Measurements from ENCODE around the gene MIER2. TPM values are rescaled to one million over a fixed set of nuclear protein-coding genes. Genes with fewer than 3 reads are reported as not detected.

The MIER2 gene
- total RNA-seq, 2 experiments from 2014 or later: 21.2 to 24.6 TPM

DNA sequence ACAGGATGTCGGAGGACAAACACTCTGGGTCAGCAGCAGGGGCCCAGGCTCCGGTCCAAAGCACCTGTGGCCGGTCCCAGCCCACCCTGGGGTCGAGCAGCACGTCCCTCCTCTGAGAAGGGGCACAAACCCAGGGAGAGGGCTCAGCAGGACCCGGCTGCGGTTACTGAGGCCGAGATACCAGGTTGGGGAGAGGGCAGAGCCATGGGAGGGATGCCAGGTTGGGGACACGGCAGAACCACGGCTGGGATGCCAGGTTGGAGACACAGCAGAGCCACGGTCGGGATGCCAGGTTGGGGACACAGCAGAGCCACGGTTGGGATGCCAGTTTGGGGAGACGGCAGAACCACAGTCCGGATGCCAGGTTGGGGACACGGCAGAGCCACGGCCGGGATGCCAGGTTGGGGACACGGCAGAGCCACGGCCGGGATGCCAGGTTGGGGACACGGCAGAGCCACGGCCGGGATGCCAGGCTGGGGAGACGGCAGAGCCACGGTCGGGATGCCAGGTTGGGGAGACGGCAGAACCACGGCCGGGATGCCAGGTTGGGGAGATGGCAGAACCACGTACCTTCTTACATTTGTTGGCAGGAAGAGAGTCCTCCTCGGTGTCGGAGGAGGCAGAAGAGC lies 18.5 kb downstream of the MIER2 start:
- POLR2A ChIA-PET: no interaction called here
- no peak for ATAC-seq
- H3K4me3 Mint-ChIP-seq: no peak overlapping the region
- no peak for DNase-seq
- H3K4me1 Mint-ChIP-seq: no peaks in the 10 kb centered on the region
- peaks cover 5% of the 10 kb centered on the region for H3K9me3 Mint-ChIP-seq (ENCODE audit: low read depth)
- CTCF ChIA-PET: no interaction called here
- intact Hi-C loops (cut with DNase I, micrococcal nuclease): no loop called here
- no peaks in the 10 kb centered on the region for H3K27me3 Mint-ChIP-seq
- no peak overlapping the region for H3K27ac Mint-ChIP-seq
- peaks cover 52% of the 10 kb centered on the region for H3K36me3 Mint-ChIP-seq (ENCODE audit: low read depth)

- ATAC-seq (no peak), DNase-seq (no peak)
- no peak overlapping the region for H3K4me3 Mint-ChIP-seq
- H3K36me3 Mint-ChIP-seq (ENCODE audit: low read depth): peaks cover 50% of the 10 kb centered on the region
- H3K27ac Mint-ChIP-seq: no peak overlapping the region
- H3K9me3 Mint-ChIP-seq (ENCODE audit: low read depth): peaks cover 5% of the 10 kb centered on the region
- CTCF ChIA-PET: interaction anchor here (0.6 kb wide), 1 partner anchor 46 kb away, joined by 3 read pairs; no protein-coding TSS in a partner anchor
- POLR2A ChIA-PET: no interaction called here
- intact Hi-C loops (cut with DNase I, micrococcal nuclease): no loop called here
- H3K4me1 Mint-ChIP-seq: no peaks in the 10 kb centered on the region
- no peaks in the 10 kb centered on the region for H3K27me3 Mint-ChIP-seq
Measured at GRCh38 chr19:325173-325936, 19.2 kb downstream of the MIER2 start.

- POLR2A ChIA-PET: no interaction called here
- CTCF ChIA-PET: interaction anchor here (0.6 kb wide), 1 partner anchor 46 kb away, joined by 3 read pairs; no protein-coding TSS in a partner anchor
- intact Hi-C loops (cut with DNase I, micrococcal nuclease): no loop called here
- Mint-ChIP-seq H3K36me3 (ENCODE audit: low read depth) (peaks cover 47% of the 10 kb centered on the region), H3K9me3 (ENCODE audit: low read depth) (peaks cover 5% of the 10 kb centered on the region), H3K4me3 (no peak overlapping the region), H3K27me3 (no peaks in the 10 kb centered on the region), H3K4me1 (no peaks in the 10 kb centered on the region), H3K27ac (no peak overlapping the region)
- DNase-seq (no peak), ATAC-seq (no peak)
Measured at GRCh38 chr19:324716-325115, 19.9 kb downstream of the MIER2 start.

- H3K27me3 Mint-ChIP-seq: no peaks in the 10 kb centered on the region
- no peak overlapping the region for H3K27ac Mint-ChIP-seq
- POLR2A ChIA-PET: no interaction called here
- CTCF ChIA-PET: no interaction called here
- peaks cover 4% of the 10 kb centered on the region for H3K9me3 Mint-ChIP-seq (ENCODE audit: low read depth)
- no peak overlapping the region for H3K4me3 Mint-ChIP-seq
- ATAC-seq (no peak), DNase-seq (no peak)
- intact Hi-C loops (cut with DNase I, micrococcal nuclease): no loop called here
- no peaks in the 10 kb centered on the region for H3K4me1 Mint-ChIP-seq
- H3K36me3 Mint-ChIP-seq (ENCODE audit: low read depth): peaks cover 40% of the 10 kb centered on the region
Measured at GRCh38 chr19:322616-323015, 22.0 kb downstream of the MIER2 start.

DNA sequence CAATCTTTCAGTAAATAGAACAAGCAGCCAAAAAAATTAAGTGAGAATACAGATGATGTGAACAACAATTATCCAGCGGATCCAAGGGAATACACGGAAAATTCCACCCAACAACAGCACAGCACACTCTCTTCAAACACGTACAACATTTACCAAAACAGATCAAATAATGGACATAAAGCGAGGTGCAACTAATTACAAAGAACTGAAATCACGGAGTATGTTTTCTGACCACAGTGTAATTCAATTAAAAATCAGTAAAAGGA lies 26.2 kb downstream of the MIER2 start:
- no peaks in the 10 kb centered on the region for H3K4me1 Mint-ChIP-seq
- CTCF ChIA-PET: interaction anchor here (0.6 to 1.2 kb wide), 2 partner anchors 10 to 14 kb away, joined by 3 read pairs; no protein-coding TSS in a partner anchor
- H3K27me3 Mint-ChIP-seq: no peaks in the 10 kb centered on the region
- POLR2A ChIA-PET: no interaction called here
- no peak for ATAC-seq
- peaks cover 4% of the 10 kb centered on the region for H3K9me3 Mint-ChIP-seq (ENCODE audit: low read depth)
- H3K27ac Mint-ChIP-seq: no peak overlapping the region
- H3K36me3 Mint-ChIP-seq (ENCODE audit: low read depth): peaks cover 35% of the 10 kb centered on the region
- intact Hi-C loops (cut with DNase I, micrococcal nuclease): no loop called here
- DNase-seq: no peak
- no peak overlapping the region for H3K4me3 Mint-ChIP-seq

GRCh38 chr19:317710-318508 lies 26.7 kb downstream of the MIER2 start:
- Mint-ChIP-seq H3K4me1 (no peaks in the 10 kb centered on the region), H3K4me3 (no peak overlapping the region), H3K9me3 (ENCODE audit: low read depth) (peaks cover 4% of the 10 kb centered on the region), H3K36me3 (ENCODE audit: low read depth) (peaks cover 35% of the 10 kb centered on the region), H3K27ac (no peak overlapping the region), H3K27me3 (no peaks in the 10 kb centered on the region)
- POLR2A ChIA-PET: no interaction called here
- CTCF ChIA-PET: interaction anchor here (0.6 to 1.2 kb wide), 2 partner anchors 11 to 14 kb away, joined by 3 read pairs; no protein-coding TSS in a partner anchor
- ATAC-seq (no peak), DNase-seq (no peak)
- intact Hi-C loops (cut with DNase I, micrococcal nuclease): no loop called here

DNA sequence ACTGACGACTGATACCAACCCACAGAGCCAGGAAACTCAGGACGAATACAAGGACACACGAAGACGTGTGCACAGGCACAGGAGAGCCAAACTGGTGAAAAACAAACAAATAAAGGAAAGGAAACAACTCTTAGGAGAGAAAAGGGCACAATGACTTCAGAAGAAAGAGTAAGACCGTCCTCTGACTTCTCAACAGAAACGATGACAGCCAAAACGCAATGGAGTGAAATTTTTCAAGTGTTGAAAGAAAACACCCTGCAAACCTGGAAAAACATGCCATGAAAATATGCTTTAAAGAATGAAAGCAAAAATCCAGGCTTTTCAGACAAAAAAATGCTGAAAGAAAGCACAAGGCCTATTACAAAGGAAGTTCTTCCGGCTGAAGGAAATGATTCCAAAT lies 28.8 kb downstream of the MIER2 start:
- peaks cover 4% of the 10 kb centered on the region for H3K9me3 Mint-ChIP-seq (ENCODE audit: low read depth)
- intact Hi-C loops (cut with DNase I, micrococcal nuclease): no loop called here

DNA sequence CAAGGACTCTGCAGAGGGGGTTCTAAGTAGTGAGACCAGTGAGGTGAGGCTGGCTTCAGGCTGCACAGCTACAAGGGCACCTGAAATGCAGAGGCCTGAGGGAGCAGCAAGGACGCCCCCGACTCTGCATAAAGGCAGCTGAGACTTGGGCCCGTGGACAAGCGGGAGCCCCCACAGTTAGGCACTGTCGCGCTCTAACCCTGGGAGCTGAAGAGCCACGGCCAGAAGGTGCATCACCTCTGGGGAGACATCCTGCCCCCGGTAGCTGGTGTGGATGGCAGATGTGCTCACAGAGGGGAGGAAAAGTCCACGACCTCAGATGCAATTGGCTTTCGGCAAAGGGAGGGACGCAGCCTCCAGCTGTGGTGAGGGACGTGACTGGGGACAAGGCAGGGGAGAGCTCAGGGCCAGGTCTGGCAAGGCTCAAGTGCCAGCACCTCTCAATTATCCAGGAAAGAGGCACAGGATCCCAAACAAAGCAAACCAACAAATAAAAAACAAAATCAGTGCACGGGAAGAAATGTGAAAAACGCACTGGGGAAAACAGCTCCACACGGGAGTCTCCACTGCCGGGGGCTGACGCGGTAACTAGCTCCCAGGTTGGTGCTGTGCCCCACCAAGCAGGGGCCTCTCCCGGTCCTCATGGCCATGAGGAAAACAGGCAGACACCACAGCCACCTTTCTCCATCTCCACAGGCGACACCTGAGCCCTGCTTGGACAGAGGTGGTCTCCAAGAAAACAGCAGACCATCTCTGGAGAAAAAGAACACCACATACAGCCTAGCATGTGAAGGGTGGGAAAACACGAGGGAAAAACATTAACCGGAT lies 30.4 kb downstream of the MIER2 start:
- H3K36me3 Mint-ChIP-seq (ENCODE audit: low read depth): peaks cover 30% of the 10 kb centered on the region
- no peaks in the 10 kb centered on the region for H3K4me1 Mint-ChIP-seq
- POLR2A ChIA-PET: no interaction called here
- no peaks in the 10 kb centered on the region for H3K27me3 Mint-ChIP-seq
- H3K9me3 Mint-ChIP-seq (ENCODE audit: low read depth): peaks cover 4% of the 10 kb centered on the region
- DNase-seq: no peak
- no peak overlapping the region for H3K4me3 Mint-ChIP-seq
- no peak overlapping the region for H3K27ac Mint-ChIP-seq
- no peak for ATAC-seq
- intact Hi-C loops (cut with DNase I, micrococcal nuclease): no loop called here
- CTCF ChIA-PET: interaction anchor here (0.7 kb wide), 1 partner anchor 48 kb away, joined by 3 read pairs; no protein-coding TSS in a partner anchor

More for the DNA sequence above, 28.8 kb downstream of the MIER2 start:
- no peaks in the 10 kb centered on the region for H3K27me3 Mint-ChIP-seq
- H3K36me3 Mint-ChIP-seq (ENCODE audit: low read depth): peaks cover 37% of the 10 kb centered on the region
- ChIA-PET CTCF (no interaction called here), POLR2A (no interaction called here)
- no peak for DNase-seq
- no peak for ATAC-seq
- H3K4me1 Mint-ChIP-seq: no peaks in the 10 kb centered on the region
- H3K4me3 Mint-ChIP-seq: no peak overlapping the region
- no peak overlapping the region for H3K27ac Mint-ChIP-seq

DNA sequence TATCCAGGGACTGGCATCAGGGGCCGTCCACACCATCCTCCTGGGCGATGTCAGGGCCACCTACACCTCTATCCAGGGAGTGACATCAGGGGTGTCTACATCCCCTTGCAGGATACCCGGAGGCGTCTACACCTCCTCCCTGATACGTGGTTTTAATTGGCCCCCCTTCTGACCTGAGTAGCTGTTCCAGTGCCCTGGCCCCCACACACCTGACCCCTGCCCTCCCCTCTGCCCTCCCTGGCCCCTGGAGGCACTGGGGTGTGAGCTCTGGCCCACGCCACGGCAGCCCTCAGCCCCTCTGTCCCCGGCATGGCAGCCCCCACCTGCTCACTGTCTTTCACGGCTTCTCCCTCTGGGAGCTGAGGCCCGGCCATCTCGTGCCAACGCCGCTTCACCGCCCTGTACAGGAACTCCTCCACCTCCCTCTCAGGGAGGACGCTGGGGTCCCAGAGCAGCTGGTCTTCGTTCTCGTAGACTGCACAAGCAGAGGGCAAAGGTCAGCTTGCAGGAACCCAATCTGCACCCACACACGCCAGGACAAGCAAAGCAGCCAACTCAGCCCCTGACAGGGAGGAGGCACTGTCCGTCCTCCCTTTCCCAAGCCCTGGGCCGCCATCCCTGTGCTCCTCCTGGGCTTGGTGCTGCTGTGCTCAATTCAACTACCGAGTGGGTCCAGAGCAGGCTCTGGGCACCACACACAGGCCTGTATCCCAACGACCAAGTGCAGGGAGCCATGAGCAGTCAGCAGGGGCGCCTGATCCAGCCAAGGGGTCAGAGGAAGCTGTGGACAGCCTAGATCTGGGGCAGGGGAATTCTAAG lies 31.2 kb downstream of the MIER2 start:
- POLR2A ChIA-PET: no interaction called here
- H3K4me3 Mint-ChIP-seq: no peak overlapping the region

GRCh38 chr19:311813-312261 lies 32.8 kb downstream of the MIER2 start:
- no peak for DNase-seq
- POLR2A ChIA-PET: no interaction called here
- no peak for ATAC-seq
- Mint-ChIP-seq H3K4me1 (no peaks in the 10 kb centered on the region), H3K9me3 (ENCODE audit: low read depth) (no peaks in the 10 kb centered on the region), H3K27me3 (no peaks in the 10 kb centered on the region), H3K4me3 (no peak overlapping the region), H3K27ac (no peak overlapping the region), H3K36me3 (ENCODE audit: low read depth) (peaks cover 18% of the 10 kb centered on the region)
- intact Hi-C loops (cut with DNase I, micrococcal nuclease): no loop called here
- CTCF ChIA-PET: no interaction called here

More for the DNA sequence above, 31.2 kb downstream of the MIER2 start:
- DNase-seq (no peak), ATAC-seq (no peak)
- peaks cover 3% of the 10 kb centered on the region for H3K9me3 Mint-ChIP-seq (ENCODE audit: low read depth)
- CTCF ChIA-PET: no interaction called here
- H3K36me3 Mint-ChIP-seq (ENCODE audit: low read depth): peaks cover 27% of the 10 kb centered on the region
- intact Hi-C loops (cut with DNase I, micrococcal nuclease): no loop called here
- H3K27me3 Mint-ChIP-seq: no peaks in the 10 kb centered on the region
- H3K4me1 Mint-ChIP-seq: no peaks in the 10 kb centered on the region
- H3K27ac Mint-ChIP-seq: no peak overlapping the region
